ENCODE data around the gene IER5L. TPM values are rescaled to one million over a fixed set of nuclear protein-coding genes. Genes with fewer than 3 reads are reported as not detected.
A peak's percentile ranks its signal among the peaks of the same experiment; 100 is the strongest.

Gene IER5L
- total RNA-seq, 4 donors from 2014 or later: 13.0 to 31.5 (median 25.3) TPM

GRCh38 chr9:129174724-129175514, 3.1 kb downstream of the IER5L start:
- Histone ChIP-seq H3K4me1 (peaks cover 0 to 38% (median 21%) of the 10 kb centered on the region in 4 donors), H3K4me3 (peak overlapping the region; percentile 74 to 92 (median 86)), H3K36me3 (no peaks in the 10 kb centered on the region), H3K9me3 (no peaks in the 10 kb centered on the region), H3K27ac (peak overlapping the region; percentile 93 to 99 (median 98)), H3K27me3 (no peaks in the 10 kb centered on the region)
- WGBS, 2 donors: 1% methylated on average over 52 of the region's 53 CpGs
- TF ChIP-seq POLR2A (IDR thresholded peaks at IDR 0.05) (peak; percentile 50 to 67), CTCF (IDR thresholded peaks at IDR 0.05) (peak in 2 of 5 experiments; percentile 23 to 24), EP300 (IDR thresholded peaks at IDR 0.05) (peak in 1 of 2 donors; percentile 79)
- DNase-seq (ENCODE audit: low spot score in 2 of 2): peak; percentile 66 to 69

DNA sequence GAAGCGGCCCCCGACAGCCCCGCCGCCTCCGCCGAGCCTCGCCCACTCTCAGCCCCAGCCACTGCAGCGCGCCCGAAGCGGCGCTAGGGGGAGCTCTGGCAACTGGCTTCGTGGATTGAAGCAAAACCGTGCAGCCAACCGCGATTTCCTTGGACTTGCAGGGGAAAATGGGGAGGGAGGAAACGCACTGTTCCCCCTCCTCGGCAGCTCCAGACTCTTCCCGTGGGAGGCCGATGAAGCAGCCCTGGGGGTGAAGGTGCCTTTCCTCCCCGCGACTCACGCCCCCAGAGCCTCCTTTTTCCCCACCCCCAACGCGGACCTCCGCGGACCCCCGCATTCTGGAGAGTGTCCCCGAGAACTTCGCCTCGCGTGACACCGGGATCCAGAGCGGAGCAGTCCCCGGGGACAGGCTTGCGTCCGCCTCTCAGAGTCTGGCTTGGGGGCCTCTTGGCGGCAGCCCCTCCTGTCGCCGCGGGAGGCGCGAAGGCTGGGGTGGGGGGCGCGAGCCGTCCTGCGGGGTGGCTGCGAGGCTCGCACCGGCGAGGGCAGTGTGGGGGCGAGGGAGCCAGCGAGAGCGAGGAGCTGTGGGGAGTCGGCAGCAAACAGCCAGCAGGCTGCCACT, 3.8 kb downstream of the IER5L start:
- DNase-seq (ENCODE audit: low spot score in 2 of 2): peak; percentile 92 to 97
- peak overlapping the region; percentile 74 to 92 (median 86) for H3K4me3 ChIP-seq
- TF ChIP-seq POLR2A (IDR thresholded peaks at IDR 0.05) (peak in 1 of 2 donors; percentile 25), CTCF (IDR thresholded peaks at IDR 0.05) (peak; percentile 97 to 99 (median 98)), EP300 (IDR thresholded peaks at IDR 0.05) (peak in 1 of 2 donors; percentile 88)
- 0% methylated on average over 37 of the region's 55 CpGs for WGBS, 2 donors
- H3K9me3 ChIP-seq: no peaks in the 10 kb centered on the region
- peaks cover 0 to 38% (median 21%) of the 10 kb centered on the region in 4 donors for H3K4me1 ChIP-seq
- H3K27ac ChIP-seq: peak overlapping the region; percentile 93 to 99 (median 98)
- no peaks in the 10 kb centered on the region for H3K36me3 ChIP-seq
- no peaks in the 10 kb centered on the region for H3K27me3 ChIP-seq

- DNase-seq (ENCODE audit: low spot score in 2 of 2): no peak
- no peaks in the 10 kb centered on the region for H3K36me3 ChIP-seq
- peak overlapping the region; percentile 93 to 99 (median 98) for H3K27ac ChIP-seq
- TF ChIP-seq CTCF (IDR thresholded peaks at IDR 0.05): no peak
- no peak for TF ChIP-seq POLR2A (IDR thresholded peaks at IDR 0.05)
- WGBS, 2 donors: 23 to 31% methylated on average over 18 to 26 of the region's 29 CpGs
- H3K4me1 ChIP-seq: peaks cover 0 to 31% (median 19%) of the 10 kb centered on the region in 4 donors
- H3K27me3 ChIP-seq: no peaks in the 10 kb centered on the region
- peak overlapping the region; percentile 74 to 92 (median 86) for H3K4me3 ChIP-seq
- no peaks in the 10 kb centered on the region for H3K9me3 ChIP-seq
Observed at GRCh38 chr9:129173296-129174101, 4.6 kb downstream of the IER5L start.

DNA sequence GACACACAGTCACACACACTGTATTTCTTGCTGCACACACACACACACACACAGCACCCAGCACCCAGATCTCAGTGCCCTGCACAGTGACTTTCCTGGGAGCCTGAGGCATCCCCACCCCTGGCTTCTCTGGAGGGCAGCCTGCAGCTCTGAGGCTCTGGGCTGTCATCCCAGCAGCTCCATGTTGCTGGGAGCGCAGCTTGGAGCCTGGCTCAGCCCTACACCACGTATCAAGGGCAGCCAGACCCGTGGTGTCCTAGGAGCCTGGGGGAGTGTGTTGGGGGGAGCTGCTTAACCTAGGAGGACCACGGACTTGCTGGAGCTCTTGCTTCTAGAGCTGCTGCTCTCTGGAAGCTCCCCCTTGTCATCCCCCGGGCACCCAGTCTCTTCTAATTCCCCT, 5.2 kb downstream of the IER5L start:
- 19 to 38% methylated on average over 4 of the region's 5 CpGs for WGBS, 2 donors
- H3K9me3 ChIP-seq: no peaks in the 10 kb centered on the region
- H3K27ac ChIP-seq: peak overlapping the region in 3 of 4 donors; percentile 97 to 99 (median 98)
- H3K27me3 ChIP-seq: no peaks in the 10 kb centered on the region
- TF ChIP-seq CTCF (IDR thresholded peaks at IDR 0.05) (no peak), POLR2A (IDR thresholded peaks at IDR 0.05) (no peak), EP300 (IDR thresholded peaks at IDR 0.05) (no peak)
- H3K4me1 ChIP-seq: peaks cover 0 to 32% (median 20%) of the 10 kb centered on the region in 4 donors
- H3K4me3 ChIP-seq: no peak overlapping the region
- no peaks in the 10 kb centered on the region for H3K36me3 ChIP-seq
- no peak for DNase-seq (ENCODE audit: low spot score in 2 of 2)

Data from tibial nerve (tissue), 4 donors.